Activated naive CD8-positive, alpha-beta T cell treated with anti-CD3 and anti-CD28 coated beads, Interleukin-2, amount 50 U/mL, for 24 hours (primary cell): ENCODE measurements around the gene GRIK2.

ENCODE experiments used
- ATAC-seq: fragments of 150-1000 bp; cut with Tn5 transposase; one replicate; pipeline ENCODE4 v1.10.0; 2021
- DNase-seq: peaks from one replicate; pipeline ENCODE4 v3.0.0; 2021
- H3K27ac Mint-ChIP-seq: one replicate; pipeline ENCODE4 v1.8.0; 2021; ENCODE audit warnings: mild to moderate bottlenecking, mixed read lengths
- H3K27me3 Mint-ChIP-seq: one replicate; pipeline ENCODE4 v1.8.0; 2021; ENCODE audit warnings: mixed read lengths
- H3K36me3 Mint-ChIP-seq: one replicate; pipeline ENCODE4 v1.8.0; 2021; ENCODE audit warnings: low read depth, mixed read lengths
- H3K4me1 Mint-ChIP-seq: one replicate; pipeline ENCODE4 v1.8.0; 2021; ENCODE audit warnings: mixed read lengths
- H3K4me3 Mint-ChIP-seq: one replicate; pipeline ENCODE4 v1.8.0; 2021; ENCODE audit warnings: mild to moderate bottlenecking, moderate library complexity, mixed read lengths
- H3K9me3 Mint-ChIP-seq: one replicate; pipeline ENCODE4 v1.8.0; 2021; ENCODE audit warnings: mixed read lengths

GRIK2 gene

DNA sequence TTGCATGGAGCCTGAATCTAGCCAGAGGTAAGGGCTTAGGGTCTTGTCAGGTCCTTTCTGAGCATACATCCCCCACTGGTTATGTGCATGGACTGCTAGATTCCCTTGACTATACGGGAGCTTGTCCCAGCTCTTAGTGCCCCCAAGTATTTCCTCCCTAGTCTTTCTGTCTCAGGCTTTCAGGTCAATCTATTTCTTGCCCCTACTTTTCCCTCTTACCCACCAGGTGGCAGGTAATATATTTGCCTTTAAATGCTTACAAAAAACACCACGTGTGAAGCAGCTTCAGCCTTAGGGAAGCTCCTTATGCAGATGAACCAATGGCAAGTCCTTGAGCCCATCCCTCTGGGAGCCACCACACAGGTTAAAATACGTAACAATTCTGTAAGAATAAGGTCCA is 454.2 kb downstream of the GRIK2 start:
- no peak overlapping the region for H3K27ac Mint-ChIP-seq

DNA sequence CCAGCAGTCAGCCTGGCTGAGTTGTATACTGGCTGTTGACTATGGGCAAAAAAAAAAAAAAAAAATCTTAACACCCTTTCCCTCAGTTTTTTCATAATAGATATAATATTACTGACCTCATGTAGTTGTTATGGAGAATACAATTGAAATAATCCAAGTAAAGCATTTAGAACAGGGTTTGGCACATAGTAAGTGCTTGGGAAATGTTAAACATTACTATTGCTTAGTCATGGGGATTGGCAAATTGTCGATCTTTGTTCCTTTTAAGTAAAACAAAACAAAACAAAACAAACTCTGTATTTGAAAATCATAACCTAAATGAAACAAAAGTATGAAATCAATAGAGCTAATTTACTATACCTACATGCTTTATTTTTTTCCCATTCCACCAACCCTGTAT is 458.4 kb downstream of the GRIK2 start:
- Mint-ChIP-seq H3K9me3 (no peaks in the 10 kb centered on the region), H3K4me3 (no peak overlapping the region), H3K27ac (no peak overlapping the region), H3K27me3 (no peaks in the 10 kb centered on the region), H3K36me3 (no peaks in the 10 kb centered on the region), H3K4me1 (no peaks in the 10 kb centered on the region)
- ATAC-seq (no peak), DNase-seq (no peak)

More for the DNA sequence above, 454.2 kb downstream of the GRIK2 start:
- no peaks in the 10 kb centered on the region for H3K27me3 Mint-ChIP-seq
- no peak overlapping the region for H3K4me3 Mint-ChIP-seq
- no peaks in the 10 kb centered on the region for H3K4me1 Mint-ChIP-seq
- H3K9me3 Mint-ChIP-seq = no peaks in the 10 kb centered on the region
- no peaks in the 10 kb centered on the region for H3K36me3 Mint-ChIP-seq
- DNase-seq (no peak), ATAC-seq (no peak)

DNA sequence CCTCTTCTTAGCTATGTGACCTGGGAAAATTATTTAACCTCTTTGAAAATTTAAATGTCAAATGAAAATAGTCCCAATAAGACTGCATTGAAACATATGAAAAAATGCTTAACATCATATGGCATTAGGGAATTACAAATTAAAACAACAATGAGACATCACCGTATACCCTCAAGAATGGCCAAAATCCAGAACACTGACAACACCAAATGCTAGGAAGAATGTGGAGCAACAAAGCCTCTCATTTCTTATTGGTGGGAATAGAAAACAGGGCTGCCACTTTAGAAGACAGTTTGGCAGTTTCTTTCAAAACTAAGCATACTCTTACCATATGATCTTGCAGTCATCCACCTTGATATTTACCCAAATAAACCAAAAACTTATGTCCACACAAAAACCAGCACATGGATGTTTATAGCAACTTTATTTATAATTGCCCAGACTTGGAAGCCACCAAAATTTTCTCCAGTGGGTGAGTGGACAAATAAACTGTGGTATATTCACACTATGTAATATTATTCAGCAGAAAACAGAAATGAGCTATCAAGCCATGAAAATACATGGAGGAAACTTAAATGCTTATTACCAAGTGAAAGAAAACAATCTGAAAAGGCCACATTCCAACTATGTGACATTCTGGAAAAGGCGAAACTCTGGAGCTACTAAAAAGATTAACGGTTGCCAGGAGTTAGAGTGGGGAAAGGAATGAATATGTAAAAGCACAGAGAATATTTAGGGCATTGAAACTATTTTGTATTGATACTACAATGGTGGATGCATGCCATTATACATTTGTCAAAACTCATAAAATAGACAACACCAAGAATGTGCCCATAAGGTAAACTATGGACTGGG is 459.9 kb downstream of the GRIK2 start:
- H3K9me3 Mint-ChIP-seq = no peaks in the 10 kb centered on the region
- no peak for DNase-seq

DNA sequence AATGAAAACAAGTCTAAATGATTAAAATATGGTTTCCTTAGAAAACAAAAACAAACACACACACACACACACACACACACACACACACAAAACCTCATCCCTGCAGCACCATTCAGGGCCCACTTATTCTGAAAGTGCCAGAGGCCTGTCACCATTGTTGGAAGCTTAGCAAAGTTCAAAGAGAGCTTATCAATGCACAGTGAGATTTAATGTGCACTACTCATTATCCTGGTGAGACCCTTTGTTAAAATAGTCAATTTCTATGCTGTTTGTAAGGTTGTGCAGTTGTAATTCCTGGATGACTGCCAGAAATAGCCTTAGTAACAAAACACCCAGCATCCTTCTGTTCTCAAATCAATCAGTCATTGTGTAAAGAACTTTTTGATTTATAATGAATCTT is 482.9 kb downstream of the GRIK2 start:
- Mint-ChIP-seq H3K27me3 (no peaks in the 10 kb centered on the region), H3K4me3 (no peak overlapping the region), H3K9me3 (peaks cover 11% of the 10 kb centered on the region), H3K27ac (no peak overlapping the region), H3K4me1 (no peaks in the 10 kb centered on the region), H3K36me3 (no peaks in the 10 kb centered on the region)
- ATAC-seq (no peak), DNase-seq (no peak)

More for the DNA sequence above, 459.9 kb downstream of the GRIK2 start:
- ATAC-seq = no peak
- no peak overlapping the region for H3K4me3 Mint-ChIP-seq
- no peak overlapping the region for H3K27ac Mint-ChIP-seq
- no peaks in the 10 kb centered on the region for H3K4me1 Mint-ChIP-seq
- no peaks in the 10 kb centered on the region for H3K27me3 Mint-ChIP-seq
- no peaks in the 10 kb centered on the region for H3K36me3 Mint-ChIP-seq

DNA sequence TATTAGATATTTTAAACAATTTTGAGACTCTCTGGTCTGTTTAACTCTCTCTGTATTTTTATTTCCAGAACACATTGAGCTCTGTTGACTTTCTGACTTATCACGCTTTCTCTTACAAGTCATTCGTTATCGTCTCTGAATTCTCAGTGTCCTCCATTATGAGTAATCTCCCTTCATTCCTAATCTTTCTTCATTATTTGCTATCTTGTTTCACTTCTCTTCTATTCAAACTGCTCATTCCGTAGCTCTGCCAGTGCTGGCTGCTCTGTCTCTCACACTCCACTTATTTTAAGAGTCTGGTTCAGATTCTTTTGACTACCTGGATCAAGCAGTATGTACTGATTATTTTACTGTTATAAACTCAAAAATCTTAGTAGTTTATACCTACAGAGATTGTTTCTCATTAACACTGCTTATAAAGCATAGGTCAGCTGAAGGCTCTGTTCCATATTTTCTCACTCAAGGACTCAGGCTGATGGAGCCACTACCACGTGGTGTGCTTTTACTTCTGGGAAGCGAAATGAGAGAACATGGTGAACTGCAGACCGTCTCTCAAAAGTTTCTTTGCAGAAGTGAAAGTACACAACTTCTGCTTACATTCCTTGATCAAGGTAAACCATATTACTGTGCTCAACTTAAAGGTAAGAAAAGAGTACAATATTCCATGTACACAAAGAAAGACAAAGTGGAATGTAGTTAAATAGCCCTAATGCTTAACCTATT is 485.2 kb downstream of the GRIK2 start:
- Mint-ChIP-seq H3K4me3 (no peak overlapping the region), H3K27ac (no peak overlapping the region), H3K9me3 (peaks cover 14% of the 10 kb centered on the region), H3K36me3 (no peaks in the 10 kb centered on the region), H3K27me3 (no peaks in the 10 kb centered on the region), H3K4me1 (no peaks in the 10 kb centered on the region)
- no peak for ATAC-seq
- no peak for DNase-seq

DNA sequence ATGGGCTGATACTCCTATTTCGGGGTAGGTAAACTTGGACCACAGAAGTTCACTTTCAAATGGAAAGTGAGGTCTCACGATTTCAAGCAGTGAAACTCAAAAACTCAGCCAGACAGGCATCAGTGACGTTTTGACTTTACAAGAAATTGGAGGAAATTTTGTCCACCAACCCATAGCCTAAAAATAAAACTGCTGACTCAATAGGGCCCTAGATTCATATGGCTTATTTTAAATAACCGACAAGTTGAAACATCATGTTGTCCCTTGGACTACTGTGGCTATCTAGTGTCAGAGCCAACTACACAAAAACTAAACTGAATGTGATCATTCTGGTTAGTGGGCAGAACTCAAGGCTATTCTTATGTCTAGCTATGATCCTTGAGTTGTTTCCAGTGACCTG is 486.3 kb downstream of the GRIK2 start:
- Mint-ChIP-seq H3K4me3 (no peak overlapping the region), H3K9me3 (peaks cover 18% of the 10 kb centered on the region), H3K27ac (no peak overlapping the region), H3K27me3 (no peaks in the 10 kb centered on the region), H3K36me3 (no peaks in the 10 kb centered on the region), H3K4me1 (no peaks in the 10 kb centered on the region)
- ATAC-seq = no peak
- no peak for DNase-seq

DNA sequence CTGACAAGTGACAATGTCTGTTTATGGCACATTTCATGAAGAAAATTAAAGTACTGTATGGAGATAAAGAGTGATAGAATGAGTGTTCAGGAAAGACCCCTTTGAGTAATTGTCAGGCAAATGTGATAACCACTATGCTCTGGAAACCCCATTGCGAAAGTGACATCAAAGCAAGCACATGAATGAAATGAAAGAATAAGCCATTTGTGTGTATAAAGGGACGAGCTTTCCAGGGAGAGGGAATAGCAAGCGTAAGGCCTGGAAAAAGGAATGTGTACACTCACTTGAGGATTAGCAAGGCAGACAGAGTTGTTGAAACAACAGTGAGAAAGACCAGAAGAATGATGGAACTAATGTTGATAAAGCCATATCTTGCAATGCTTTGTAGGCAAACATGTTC is 490.0 kb downstream of the GRIK2 start:
- no peaks in the 10 kb centered on the region for H3K27me3 Mint-ChIP-seq
- H3K9me3 Mint-ChIP-seq = peaks cover 20% of the 10 kb centered on the region
- H3K27ac Mint-ChIP-seq = no peak overlapping the region
- H3K36me3 Mint-ChIP-seq = no peaks in the 10 kb centered on the region
- H3K4me1 Mint-ChIP-seq = no peaks in the 10 kb centered on the region
- no peak for ATAC-seq
- no peak overlapping the region for H3K4me3 Mint-ChIP-seq
- DNase-seq = no peak

DNA sequence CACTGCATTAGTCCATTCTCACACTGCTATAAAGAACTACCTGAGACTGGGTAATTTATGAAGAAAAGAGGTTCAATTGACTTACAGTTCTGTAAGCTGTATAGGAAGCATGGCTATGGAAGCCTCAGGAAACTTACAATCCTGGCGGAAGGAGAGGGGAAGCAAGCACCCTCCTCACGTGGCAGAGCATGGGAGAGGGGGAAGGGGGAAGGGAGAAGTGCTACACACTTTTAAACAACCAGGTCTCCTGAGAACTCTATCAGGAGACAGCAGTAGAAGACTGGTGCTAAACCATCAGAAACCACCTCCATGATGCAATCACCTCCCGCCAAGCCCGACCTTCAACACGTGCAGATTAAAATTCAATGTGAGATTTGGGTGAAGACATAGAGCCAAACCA is 494.0 kb downstream of the GRIK2 start:
- Mint-ChIP-seq H3K9me3 (peaks cover 16% of the 10 kb centered on the region), H3K4me1 (no peaks in the 10 kb centered on the region), H3K4me3 (no peak overlapping the region), H3K36me3 (no peaks in the 10 kb centered on the region), H3K27me3 (no peaks in the 10 kb centered on the region), H3K27ac (no peak overlapping the region)
- ATAC-seq (no peak), DNase-seq (no peak)

DNA sequence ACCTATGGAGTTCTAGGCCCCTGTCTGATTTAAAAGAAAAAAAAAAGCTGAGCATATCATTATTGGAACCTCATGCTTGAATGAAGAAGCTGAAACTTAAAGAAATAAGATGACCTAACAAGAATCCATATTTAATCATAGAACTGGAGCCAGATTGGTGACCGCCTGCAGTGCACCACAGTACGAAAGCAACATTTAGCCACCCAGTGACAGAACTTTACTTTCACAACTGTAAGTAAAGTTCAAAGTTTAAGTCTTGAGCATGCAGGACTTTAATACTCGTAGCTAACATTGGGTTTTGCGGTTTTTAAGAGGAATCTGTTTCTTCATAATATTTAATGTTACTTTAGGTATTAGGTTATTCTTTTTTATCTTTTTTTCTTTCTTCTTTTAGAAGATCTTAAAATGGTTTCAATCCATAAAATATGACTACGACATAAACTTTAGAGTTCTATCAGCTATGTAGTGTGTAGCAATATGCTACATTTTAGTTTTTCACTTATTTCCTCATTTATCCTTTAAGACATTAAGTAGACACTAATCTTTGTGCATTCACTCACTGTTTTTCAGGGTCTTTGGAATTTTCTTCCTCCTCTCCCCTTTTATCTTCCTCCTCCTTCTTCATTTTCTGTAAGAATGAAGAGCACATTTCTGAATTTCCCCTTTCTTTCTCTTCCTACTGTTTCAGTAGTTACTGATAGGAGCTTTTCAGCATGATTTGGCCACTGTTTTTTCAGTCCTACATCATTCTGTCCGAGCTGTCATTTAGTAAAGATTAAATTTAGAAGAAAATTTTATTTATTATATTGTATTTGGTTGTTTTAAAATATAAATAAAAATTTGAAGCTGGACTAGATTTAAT is 514.1 kb downstream of the GRIK2 start:
- ATAC-seq (no peak), DNase-seq (no peak)
- H3K4me3 Mint-ChIP-seq = no peak overlapping the region
- no peak overlapping the region for H3K27ac Mint-ChIP-seq
- H3K9me3 Mint-ChIP-seq = no peaks in the 10 kb centered on the region
- H3K4me1 Mint-ChIP-seq = no peaks in the 10 kb centered on the region
- H3K27me3 Mint-ChIP-seq = no peaks in the 10 kb centered on the region
- H3K36me3 Mint-ChIP-seq = no peaks in the 10 kb centered on the region

DNA sequence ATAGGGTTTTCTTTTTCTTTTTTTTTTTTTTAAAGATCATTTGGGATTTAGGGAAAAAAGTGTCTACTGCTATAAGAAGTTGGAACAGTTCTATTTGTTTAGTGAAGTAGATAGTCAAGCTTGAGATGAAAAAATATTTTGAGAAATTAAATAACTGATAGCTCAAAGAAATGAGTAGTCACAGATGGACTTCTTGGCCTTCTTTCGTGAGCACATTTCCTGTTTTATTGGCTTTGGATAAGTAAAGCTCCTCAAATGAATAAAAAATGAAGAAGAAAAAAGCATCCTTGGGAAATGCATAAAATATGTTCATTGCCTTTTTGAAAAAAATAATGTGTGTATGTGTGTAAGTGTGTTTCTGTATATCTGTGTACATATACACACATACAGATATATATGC is 515.9 kb downstream of the GRIK2 start:
- Mint-ChIP-seq H3K4me1 (no peaks in the 10 kb centered on the region), H3K4me3 (no peak overlapping the region), H3K36me3 (no peaks in the 10 kb centered on the region), H3K27me3 (no peaks in the 10 kb centered on the region), H3K9me3 (no peaks in the 10 kb centered on the region), H3K27ac (no peak overlapping the region)
- ATAC-seq (no peak), DNase-seq (no peak)

DNA sequence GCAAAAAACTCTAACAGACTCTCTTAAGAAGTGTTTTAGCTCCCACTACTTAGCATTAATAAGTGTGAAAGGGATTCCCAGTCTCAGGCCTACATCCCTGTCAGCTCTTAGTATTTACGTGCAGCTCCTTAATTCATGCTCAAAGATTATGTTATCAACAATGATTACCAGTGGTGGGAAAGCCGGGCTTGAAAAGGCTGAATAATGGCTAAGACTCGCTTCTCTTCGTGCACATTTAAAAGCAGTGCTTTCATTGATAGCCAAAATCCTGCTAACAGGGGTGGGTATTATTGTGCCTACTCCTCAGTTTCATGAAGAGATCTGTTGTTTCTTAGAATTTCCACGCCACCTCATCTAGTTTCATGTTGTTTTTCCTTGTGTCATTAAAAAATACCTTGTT is 518.8 kb downstream of the GRIK2 start:
- H3K9me3 Mint-ChIP-seq = no peaks in the 10 kb centered on the region
- no peaks in the 10 kb centered on the region for H3K4me1 Mint-ChIP-seq
- H3K4me3 Mint-ChIP-seq = no peak overlapping the region
- no peak overlapping the region for H3K27ac Mint-ChIP-seq
- ATAC-seq = no peak
- no peaks in the 10 kb centered on the region for H3K36me3 Mint-ChIP-seq
- DNase-seq = no peak
- H3K27me3 Mint-ChIP-seq = no peaks in the 10 kb centered on the region

DNA sequence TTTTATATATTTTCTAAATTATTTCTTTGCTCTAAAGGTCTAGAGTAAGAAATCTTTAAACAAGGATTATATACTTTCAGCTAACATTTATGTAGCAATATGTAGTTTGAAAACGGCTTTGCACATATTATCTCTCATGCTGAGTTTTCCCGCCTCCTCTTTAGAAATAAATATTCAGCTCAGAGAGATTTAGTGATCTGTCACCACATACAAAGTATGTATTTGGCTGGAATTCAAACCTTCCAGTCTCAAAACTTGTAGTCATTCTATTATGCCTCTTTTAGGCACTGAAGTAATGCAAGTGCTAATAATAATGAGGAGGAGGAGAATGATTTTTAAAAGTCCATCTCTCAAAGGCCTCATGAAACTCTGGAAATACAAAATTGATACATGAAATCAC is 525.0 kb downstream of the GRIK2 start:
- no peaks in the 10 kb centered on the region for H3K27me3 Mint-ChIP-seq
- peaks cover 4% of the 10 kb centered on the region for H3K9me3 Mint-ChIP-seq
- ATAC-seq (no peak), DNase-seq (no peak)
- no peaks in the 10 kb centered on the region for H3K4me1 Mint-ChIP-seq
- no peak overlapping the region for H3K27ac Mint-ChIP-seq
- no peak overlapping the region for H3K4me3 Mint-ChIP-seq
- H3K36me3 Mint-ChIP-seq = no peaks in the 10 kb centered on the region

DNA sequence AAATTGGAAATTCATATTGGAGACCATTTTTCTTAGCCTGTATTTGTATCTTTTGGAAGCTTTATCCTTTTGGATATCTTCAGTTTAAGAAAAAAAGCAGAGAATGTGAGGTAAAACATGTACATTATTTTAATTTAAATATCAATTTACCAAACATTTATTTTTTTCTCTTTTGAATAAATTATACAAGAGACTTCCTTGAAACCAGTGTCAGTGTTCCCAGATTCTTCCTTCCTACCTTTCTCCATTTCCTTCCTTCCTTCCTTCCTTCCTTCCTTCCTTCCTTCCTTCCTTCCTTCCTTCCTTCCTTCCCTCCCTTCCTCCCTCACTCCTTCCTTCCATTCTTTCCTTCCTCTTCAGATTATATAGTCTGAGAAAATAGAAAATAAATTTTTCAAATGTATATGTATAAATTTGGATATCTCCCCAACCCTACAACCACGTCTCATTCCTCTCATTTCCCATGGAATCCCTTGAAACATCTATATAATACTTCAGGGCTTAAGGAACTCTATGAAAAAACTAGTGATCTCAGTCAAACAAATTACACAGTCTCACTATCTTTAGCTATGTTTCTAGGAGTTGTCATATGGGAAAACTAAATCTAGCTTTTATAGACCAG is 528.4 kb downstream of the GRIK2 start:
- H3K36me3 Mint-ChIP-seq = no peaks in the 10 kb centered on the region
- peaks cover 4% of the 10 kb centered on the region for H3K9me3 Mint-ChIP-seq
- DNase-seq = no peak
- ATAC-seq = no peak
- no peak overlapping the region for H3K4me3 Mint-ChIP-seq
- H3K27ac Mint-ChIP-seq = no peak overlapping the region
- no peaks in the 10 kb centered on the region for H3K4me1 Mint-ChIP-seq
- H3K27me3 Mint-ChIP-seq = no peaks in the 10 kb centered on the region

DNA sequence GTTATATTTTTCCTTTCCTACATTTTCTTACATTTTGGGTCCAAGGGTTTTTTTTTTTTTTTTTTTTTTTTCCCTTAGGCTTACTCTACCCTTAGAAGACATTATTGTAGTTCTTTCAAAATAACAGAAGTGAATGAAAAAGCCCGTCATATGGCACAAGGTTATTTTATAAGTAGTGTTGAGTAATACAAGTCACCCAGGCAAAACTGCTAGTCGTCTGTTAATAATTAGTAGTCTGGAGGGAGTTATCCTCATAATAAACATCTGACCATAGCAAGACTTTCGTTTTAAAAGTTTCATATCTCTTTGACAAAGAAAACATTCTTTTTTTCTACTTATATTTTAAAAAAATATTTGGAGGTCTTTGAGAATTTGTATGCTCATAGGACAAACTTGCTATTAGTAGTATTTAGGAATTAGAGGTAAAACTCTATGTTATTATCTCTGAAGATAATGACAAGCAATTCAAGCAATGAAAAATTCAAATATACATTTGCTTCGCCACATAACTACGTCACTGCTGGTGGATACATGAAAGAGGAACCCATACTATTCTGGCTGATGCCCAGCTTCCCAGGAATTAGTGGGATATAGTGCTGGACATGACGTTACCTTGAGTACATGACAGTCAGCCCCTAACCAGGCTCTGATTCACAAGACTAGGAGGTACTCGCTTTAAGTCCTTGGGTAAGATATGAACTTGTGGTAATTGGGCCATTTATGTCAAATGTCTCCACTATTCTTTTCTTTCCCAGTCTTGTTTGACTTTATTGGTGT is 532.8 kb downstream of the GRIK2 start:
- ATAC-seq = no peak
- no peak overlapping the region for H3K27ac Mint-ChIP-seq

More for the DNA sequence above, 532.8 kb downstream of the GRIK2 start:
- Mint-ChIP-seq H3K36me3 (no peaks in the 10 kb centered on the region), H3K4me1 (no peaks in the 10 kb centered on the region), H3K9me3 (peaks cover 4% of the 10 kb centered on the region), H3K4me3 (no peak overlapping the region), H3K27me3 (no peaks in the 10 kb centered on the region)
- DNase-seq = no peak
